GM12801 (cell line): ENCODE measurements around the gene XRCC4.

Experiments
- TF ChIP-seq, protein P1 (sequence below): IDR thresholded peaks from one replicate; pipeline ENCODE4 v1.5.1; 2011; ENCODE audit warnings: control low read depth; ENCODE audit not compliant: insufficient read length; ENCODE audit errors: extremely low read depth

XRCC4 gene

DNA sequence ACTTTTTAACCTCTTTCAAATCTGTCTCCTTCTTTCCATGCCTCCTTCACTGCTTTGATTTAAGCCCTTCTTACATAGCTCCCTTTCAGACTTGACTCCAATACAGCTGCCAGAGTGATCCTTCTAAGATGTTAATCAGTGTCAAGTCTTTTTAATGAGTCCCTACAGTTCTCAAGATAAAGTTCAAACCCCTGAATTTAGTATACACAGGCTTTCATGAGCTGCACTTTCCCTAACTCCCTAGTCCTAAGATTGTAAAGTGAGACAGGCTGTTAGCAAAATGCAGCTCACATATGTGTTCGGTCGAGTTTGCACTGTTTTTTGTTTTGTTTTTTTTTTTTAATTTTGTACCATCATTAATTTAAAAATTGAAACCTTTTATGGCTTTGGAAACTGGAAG, 203.8 kb downstream of the XRCC4 start:
- TF ChIP-seq, protein P1, sequence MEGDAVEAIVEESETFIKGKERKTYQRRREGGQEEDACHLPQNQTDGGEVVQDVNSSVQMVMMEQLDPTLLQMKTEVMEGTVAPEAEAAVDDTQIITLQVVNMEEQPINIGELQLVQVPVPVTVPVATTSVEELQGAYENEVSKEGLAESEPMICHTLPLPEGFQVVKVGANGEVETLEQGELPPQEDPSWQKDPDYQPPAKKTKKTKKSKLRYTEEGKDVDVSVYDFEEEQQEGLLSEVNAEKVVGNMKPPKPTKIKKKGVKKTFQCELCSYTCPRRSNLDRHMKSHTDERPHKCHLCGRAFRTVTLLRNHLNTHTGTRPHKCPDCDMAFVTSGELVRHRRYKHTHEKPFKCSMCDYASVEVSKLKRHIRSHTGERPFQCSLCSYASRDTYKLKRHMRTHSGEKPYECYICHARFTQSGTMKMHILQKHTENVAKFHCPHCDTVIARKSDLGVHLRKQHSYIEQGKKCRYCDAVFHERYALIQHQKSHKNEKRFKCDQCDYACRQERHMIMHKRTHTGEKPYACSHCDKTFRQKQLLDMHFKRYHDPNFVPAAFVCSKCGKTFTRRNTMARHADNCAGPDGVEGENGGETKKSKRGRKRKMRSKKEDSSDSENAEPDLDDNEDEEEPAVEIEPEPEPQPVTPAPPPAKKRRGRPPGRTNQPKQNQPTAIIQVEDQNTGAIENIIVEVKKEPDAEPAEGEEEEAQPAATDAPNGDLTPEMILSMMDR: no peak

DNA sequence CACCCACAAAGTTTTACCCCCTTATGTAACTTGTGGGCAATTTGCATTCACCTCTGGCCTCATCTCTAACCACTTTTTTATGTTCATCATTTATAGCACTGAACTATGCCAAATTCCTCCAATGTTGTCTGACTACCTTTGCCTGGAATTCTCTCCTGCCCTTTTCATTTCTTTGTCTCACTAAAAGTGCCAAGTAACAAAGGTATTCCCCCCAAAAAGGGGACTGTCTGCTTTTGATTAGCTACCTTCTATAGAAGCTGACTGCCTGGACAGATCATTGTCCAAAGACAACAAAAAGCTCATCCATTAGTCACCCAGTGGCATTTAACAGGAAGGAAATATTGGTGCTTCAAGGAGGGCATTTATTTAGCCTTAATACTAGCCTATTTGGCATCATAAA, 204.3 kb downstream of the XRCC4 start:
- TF ChIP-seq, protein P1: no peak

DNA sequence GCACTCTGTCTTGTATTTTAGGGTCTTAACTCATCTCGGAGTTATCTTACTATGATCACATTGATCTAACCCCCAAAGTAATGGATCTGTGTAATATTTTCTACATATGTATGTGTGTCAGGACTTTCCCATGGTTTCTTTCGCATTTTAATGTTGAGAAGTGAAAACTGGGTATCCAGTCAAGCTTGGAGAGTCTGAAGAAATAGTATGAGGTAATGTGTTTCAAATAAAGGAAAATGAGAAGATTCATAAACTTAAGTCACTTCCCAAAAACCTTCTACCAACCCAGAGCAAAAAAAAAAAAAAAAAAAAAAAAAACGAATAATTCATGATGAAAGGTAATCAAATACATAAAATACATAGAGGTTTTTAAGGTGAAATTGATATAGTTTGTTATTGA, 206.4 kb downstream of the XRCC4 start:
- TF ChIP-seq, protein P1: no peak

DNA sequence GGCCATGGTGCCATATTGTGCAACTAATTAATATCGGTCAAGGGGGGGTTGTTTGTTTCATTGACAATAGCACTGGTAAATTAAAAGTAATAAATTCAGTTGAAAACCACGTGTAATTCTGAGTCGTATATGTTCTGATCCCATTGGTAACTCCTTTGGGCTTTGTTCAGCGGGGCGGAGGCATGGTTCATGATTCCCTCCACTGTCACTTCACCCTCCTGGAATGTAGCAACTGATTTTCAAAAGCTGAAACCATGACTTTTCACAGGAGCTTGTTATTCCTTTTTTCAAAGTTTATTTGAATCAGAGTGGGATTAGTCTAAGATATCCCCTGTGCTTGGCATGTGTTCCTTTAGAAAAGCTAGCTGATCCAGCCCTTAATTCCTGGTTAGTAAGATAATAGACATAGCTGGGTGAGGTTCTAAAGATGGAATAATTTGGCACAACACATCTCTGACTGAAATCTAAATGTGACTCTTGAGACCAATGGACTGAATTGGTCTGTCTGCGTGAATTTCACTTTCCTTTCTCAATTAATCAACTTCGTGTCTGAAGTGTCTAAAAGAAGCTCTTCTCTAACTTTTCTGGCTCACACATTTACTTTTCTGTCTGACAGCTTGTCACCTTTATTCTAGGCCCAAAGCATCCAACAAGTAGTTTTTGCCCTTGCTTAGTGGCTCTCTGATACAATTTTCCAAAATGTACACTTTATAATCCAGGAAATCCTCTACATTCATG, 208.5 kb downstream of the XRCC4 start:
- TF ChIP-seq, protein P1: no peak

DNA sequence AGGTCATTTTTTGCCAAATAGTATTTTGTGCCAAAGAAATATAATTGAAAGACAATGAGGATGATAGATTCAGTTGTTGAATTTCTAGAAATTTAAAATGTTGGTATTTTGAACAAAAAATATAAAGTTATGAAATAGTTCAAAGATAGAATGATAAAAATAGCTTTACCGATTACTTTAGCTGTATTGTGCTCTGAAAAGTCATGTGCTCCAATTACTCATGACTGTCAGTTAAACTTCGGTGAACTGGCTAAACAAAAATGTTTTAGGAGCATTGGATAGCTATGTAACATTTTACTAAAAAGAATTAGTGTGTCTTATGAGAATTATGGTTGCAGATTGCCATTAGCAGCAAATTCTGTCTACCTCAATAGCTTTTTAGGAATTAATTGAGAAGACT, 216.9 kb downstream of the XRCC4 start:
- TF ChIP-seq, protein P1: no peak

DNA sequence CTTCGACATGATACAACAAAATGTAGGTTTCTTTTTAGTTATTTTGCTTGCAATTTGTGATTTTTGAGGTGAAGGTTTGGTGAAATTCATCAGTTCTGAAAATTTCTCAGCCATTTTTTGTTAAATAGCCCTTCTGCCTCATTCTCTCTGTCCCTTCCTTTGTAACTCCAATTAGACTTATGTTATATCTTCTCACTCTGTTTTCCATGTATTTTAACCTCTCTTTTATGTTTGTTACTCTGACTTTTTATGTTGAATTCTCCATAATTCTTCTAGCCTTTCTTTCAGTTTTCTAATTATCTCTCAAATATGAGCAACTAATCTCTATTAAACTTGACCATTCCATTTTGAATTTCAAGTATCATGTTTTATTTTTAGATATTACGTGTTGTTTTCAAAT, 222.0 kb downstream of the XRCC4 start:
- TF ChIP-seq, protein P1: no peak

DNA sequence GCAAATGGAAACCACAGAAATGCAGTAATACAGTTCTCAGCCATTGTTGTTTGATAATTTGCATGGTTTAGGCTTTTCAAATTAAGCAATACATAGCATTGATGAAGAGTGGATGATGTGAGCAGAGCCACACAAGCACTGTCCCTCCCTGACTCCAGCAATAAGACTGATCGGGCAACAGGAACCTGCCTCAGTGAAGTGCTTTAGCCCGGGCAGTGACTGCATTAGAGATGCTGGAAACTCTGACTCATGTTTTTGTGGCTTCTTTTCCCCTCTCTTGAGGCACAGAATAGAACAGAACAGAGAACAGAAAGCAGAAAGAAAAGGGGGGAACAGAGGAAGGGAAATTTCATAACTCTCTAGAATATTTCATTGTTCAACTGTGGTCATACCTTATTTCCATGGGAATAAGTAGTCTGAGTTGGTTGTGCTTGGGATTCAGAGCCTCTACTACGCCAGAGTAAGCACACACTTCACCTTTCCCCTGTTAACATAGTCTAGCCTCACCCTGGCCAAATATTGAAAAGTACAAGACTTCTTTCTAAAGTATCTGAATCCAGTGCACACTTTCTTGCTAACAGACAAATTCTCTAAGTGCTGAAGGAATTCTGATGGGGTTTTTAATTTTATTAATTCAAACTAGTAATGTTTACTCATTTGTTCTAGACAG, 229.4 kb downstream of the XRCC4 start:
- TF ChIP-seq, protein P1: no peak
